ENCODE results near the gene XRCC4. TPM values are rescaled to one million over a fixed set of nuclear protein-coding genes. Genes with fewer than 3 reads are reported as not detected.

The XRCC4 gene
- total and polyA plus RNA-seq, 2 of the 13 experiments (the other 11 are each of a cell fraction or from before 2014, with no cell fraction given) = 2.8 to 12.6 TPM

DNA sequence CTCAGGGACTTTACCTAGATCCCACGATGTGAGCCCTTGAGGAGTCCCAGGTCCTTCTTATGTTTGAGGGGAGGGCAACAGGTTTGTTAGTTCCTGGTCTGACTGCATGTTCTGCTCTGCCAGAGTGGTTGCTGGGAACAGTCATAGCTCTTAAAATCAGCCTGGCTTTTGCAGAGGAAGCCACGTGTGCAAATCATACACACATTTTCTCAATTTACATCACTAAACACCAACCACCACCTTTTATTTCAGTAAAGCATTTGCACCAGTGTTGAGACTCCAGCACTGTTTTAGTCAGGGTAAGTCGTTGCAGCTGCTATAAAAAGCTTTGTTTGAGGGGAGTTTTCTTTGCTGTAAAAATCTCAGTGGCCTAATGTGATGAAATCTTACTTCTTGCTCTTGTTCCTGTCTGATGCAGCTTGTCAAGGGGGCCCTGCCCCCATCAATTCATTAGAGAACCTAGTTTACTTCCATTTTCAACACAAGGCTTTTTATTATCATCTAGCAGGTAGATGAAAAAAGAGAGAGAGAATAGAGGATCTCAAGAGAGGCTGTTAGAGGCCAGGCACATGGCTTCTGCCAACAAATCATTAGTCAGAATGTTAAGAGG lies 323.9 kb downstream of the XRCC4 start:
- TF ChIP-seq PCBP2 (optimal IDR thresholded peaks at IDR 0.05; ENCODE audit: low read depth, low read length, poor library complexity, severe bottlenecking) (no peak), ZIK1 (CRISPR knock-in tag; IDR thresholded peaks at IDR 0.05; ENCODE audit: borderline replicate concordance, low read depth) (no peak), NFE2 (CRISPR knock-in tag; IDR thresholded peaks at IDR 0.05) (no peak), TEAD2 (CRISPR knock-in tag; IDR thresholded peaks at IDR 0.05) (no peak), XRCC5 (optimal IDR thresholded peaks at IDR 0.05; ENCODE audit: low read length) (no peak), NFKB2 (CRISPR knock-in tag; IDR thresholded peaks at IDR 0.05; ENCODE audit: borderline replicate concordance) (no peak), NPAS2 (CRISPR knock-in tag; IDR thresholded peaks at IDR 0.05; ENCODE audit: borderline replicate concordance) (no peak), TP53 (CRISPR knock-in tag; conservative IDR thresholded peaks at IDR 0.05) (no peak), TAF15 (IDR thresholded peaks at IDR 0.05; ENCODE audit: low read depth, low read length, poor library complexity, severe bottlenecking) (no peak), CC2D1A (CRISPR knock-in tag; IDR thresholded peaks at IDR 0.05) (no peak), RFXANK (CRISPR knock-in tag; IDR thresholded peaks at IDR 0.05) (no peak), REPIN1 (CRISPR knock-in tag; IDR thresholded peaks at IDR 0.05; ENCODE audit: borderline replicate concordance, low read depth) (no peak), PHB2 (IDR thresholded peaks at IDR 0.05; ENCODE audit: partially characterized antibody) (no peak), KAT2B (IDR thresholded peaks at IDR 0.05; ENCODE audit: borderline replicate concordance, low read depth, low read length) (no peak), ZNF530 (CRISPR knock-in tag; IDR thresholded peaks at IDR 0.05; ENCODE audit: low read depth) (no peak), ZNF562 (CRISPR knock-in tag; IDR thresholded peaks at IDR 0.05; ENCODE audit: borderline replicate concordance) (no peak), ZBTB1 (CRISPR knock-in tag; IDR thresholded peaks at IDR 0.05; ENCODE audit: borderline replicate concordance) (no peak)
- TF ChIP-seq, protein P1, sequence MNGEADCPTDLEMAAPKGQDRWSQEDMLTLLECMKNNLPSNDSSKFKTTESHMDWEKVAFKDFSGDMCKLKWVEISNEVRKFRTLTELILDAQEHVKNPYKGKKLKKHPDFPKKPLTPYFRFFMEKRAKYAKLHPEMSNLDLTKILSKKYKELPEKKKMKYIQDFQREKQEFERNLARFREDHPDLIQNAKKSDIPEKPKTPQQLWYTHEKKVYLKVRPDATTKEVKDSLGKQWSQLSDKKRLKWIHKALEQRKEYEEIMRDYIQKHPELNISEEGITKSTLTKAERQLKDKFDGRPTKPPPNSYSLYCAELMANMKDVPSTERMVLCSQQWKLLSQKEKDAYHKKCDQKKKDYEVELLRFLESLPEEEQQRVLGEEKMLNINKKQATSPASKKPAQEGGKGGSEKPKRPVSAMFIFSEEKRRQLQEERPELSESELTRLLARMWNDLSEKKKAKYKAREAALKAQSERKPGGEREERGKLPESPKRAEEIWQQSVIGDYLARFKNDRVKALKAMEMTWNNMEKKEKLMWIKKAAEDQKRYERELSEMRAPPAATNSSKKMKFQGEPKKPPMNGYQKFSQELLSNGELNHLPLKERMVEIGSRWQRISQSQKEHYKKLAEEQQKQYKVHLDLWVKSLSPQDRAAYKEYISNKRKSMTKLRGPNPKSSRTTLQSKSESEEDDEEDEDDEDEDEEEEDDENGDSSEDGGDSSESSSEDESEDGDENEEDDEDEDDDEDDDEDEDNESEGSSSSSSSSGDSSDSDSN (CRISPR knock-in tag; IDR thresholded peaks at IDR 0.05) = no peak
- TF ChIP-seq, protein P2, sequence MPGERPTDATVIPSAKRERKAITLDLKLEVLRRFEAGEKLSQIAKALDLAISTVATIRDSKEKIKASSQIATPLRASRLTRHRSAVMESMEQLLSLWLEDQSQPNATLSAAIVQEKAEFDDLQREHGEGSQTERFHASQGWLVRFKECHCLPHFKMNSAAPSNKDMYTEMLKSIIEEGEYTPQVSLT (CRISPR knock-in tag; IDR thresholded peaks at IDR 0.05; ENCODE audit: borderline replicate concordance, low read depth) = no peak
- WGBS (ENCODE audit: low lambda C conversion rate) = 7% methylated on average over 3 of the region's 3 CpGs
- H3K27me3 ChIP-seq (ENCODE audit: control insufficient read depth in 1 of 2, insufficient read depth in 2 of 2, low read length in 2 of 2) = no peaks in the 10 kb centered on the region
- no peak overlapping the region for H3K4me3 ChIP-seq (replicated peaks in 1 of 3; ENCODE audit: insufficient read depth in 1 of 3, low read depth in 2 of 3, low read length in 3 of 3)
- H2AFZ ChIP-seq (ENCODE audit: low read length) = no peak overlapping the region
- POLR2A ChIA-PET = no interaction called here
- H3K4me1 ChIP-seq (ENCODE audit: insufficient read depth, low read length) = no peaks in the 10 kb centered on the region
- no peaks in the 10 kb centered on the region for H3K9me3 ChIP-seq (ENCODE audit: low read length)
- no peak for ATAC-seq
- no peak overlapping the region for H3K27ac ChIP-seq (ENCODE audit: extremely low read length, insufficient read depth, low read length)
- no peak for DNase-seq (ENCODE audit: low spot score)
- intact Hi-C loops (cut with micrococcal nuclease; ENCODE audit: unreplicated experiment) (no loop called here), in situ Hi-C loops (cut with HindIII; ENCODE audit: extremely low pct_ligation_motif_present, low pct_unique_long_range_greater_than_20kb) (no loop called here)
- CTCF ChIA-PET (ENCODE audit: low intra/inter-chr PET ratio, low total read pairs) = no interaction called here
- FAIRE-seq = no peak
- H3K36me3 ChIP-seq (replicated peaks in 1 of 2; ENCODE audit: control insufficient read depth in 1 of 2, insufficient read depth in 2 of 2, low read length in 2 of 2) = no peaks in the 10 kb centered on the region
- no peak overlapping the region for H3K9ac ChIP-seq (ENCODE audit: insufficient read depth, low read depth, low read length)
- H3K79me2 ChIP-seq (ENCODE audit: insufficient read depth, low read length) = no peaks in the 10 kb centered on the region
- no peaks in the 10 kb centered on the region for H4K20me1 ChIP-seq (ENCODE audit: insufficient read depth, low read length)
- H3K4me2 ChIP-seq (ENCODE audit: low read depth, low read length) = no peak overlapping the region
- BruUV-seq (replicated peaks) = no TSS peak
